ENCODE data around the gene HIVEP3. TPM values are rescaled to one million over a fixed set of nuclear protein-coding genes. Genes with fewer than 3 reads are reported as not detected.

Gene HIVEP3
- total RNA-seq, 1 donor: 1.8 TPM

- H2AFZ ChIP-seq (ENCODE audit: low read length): no peak overlapping the region
- H4K20me1 ChIP-seq (ENCODE audit: insufficient read depth, low read length): peaks cover 31% of the 10 kb centered on the region
Measured at GRCh38 chr1:41537788-41538351, 380.9 kb downstream of the HIVEP3 start.

DNA sequence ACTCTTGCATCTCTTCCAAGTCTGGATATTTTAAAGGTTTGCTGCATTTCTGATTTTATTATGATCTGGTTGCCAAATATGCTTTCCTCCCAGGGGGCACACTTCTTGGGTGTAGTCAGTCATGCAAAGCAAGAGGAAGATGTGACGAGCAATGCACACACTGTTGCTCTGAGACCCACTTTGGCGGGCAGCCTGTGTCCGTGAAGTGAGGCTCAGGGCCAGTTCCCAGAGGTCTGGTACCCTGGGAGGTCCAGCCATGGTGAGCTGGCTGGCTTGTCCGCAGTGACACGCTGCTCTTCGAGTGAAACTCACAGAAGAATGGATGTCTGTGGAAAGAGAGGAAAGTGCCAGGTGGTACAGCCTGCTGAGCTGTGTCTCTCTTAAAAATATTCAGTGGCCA is 381.5 kb downstream of the HIVEP3 start:
- Histone ChIP-seq H2AFZ (ENCODE audit: low read length) (no peak overlapping the region), H3K36me3 (ENCODE audit: insufficient read depth, low read length) (no peaks in the 10 kb centered on the region), H3K4me2 (ENCODE audit: insufficient read depth, low read length) (peak overlapping the region; percentile 71), H3K4me1 (ENCODE audit: insufficient read depth, low read length) (peaks cover 27% of the 10 kb centered on the region), H3K79me2 (ENCODE audit: insufficient read depth, low read length) (no peaks in the 10 kb centered on the region), H3K4me3 (ENCODE audit: insufficient read depth, low read length) (peak overlapping the region; percentile 29), H3K9me3 (ENCODE audit: low read depth, low read length) (no peaks in the 10 kb centered on the region), H3K27ac (ENCODE audit: low read depth, low read length) (peak overlapping the region; percentile 94), H4K20me1 (ENCODE audit: insufficient read depth, low read length) (peaks cover 31% of the 10 kb centered on the region), H3K27me3 (ENCODE audit: insufficient read depth, low read length) (no peaks in the 10 kb centered on the region)
- TF ChIP-seq, protein P1, sequence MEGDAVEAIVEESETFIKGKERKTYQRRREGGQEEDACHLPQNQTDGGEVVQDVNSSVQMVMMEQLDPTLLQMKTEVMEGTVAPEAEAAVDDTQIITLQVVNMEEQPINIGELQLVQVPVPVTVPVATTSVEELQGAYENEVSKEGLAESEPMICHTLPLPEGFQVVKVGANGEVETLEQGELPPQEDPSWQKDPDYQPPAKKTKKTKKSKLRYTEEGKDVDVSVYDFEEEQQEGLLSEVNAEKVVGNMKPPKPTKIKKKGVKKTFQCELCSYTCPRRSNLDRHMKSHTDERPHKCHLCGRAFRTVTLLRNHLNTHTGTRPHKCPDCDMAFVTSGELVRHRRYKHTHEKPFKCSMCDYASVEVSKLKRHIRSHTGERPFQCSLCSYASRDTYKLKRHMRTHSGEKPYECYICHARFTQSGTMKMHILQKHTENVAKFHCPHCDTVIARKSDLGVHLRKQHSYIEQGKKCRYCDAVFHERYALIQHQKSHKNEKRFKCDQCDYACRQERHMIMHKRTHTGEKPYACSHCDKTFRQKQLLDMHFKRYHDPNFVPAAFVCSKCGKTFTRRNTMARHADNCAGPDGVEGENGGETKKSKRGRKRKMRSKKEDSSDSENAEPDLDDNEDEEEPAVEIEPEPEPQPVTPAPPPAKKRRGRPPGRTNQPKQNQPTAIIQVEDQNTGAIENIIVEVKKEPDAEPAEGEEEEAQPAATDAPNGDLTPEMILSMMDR (IDR thresholded peaks at IDR 0.05; ENCODE audit: extremely low read depth, low read depth, low read length): no peak
- peak; percentile 94 for DNase-seq (ENCODE audit: insufficient read length, low spot score, missing footprints)

More at GRCh38 chr1:41537788-41538351, 380.9 kb downstream of the HIVEP3 start:
- Histone ChIP-seq H3K4me1 (ENCODE audit: insufficient read depth, low read length) (peaks cover 27% of the 10 kb centered on the region), H3K79me2 (ENCODE audit: insufficient read depth, low read length) (no peaks in the 10 kb centered on the region), H3K27ac (ENCODE audit: low read depth, low read length) (peak overlapping the region; percentile 94), H3K27me3 (ENCODE audit: insufficient read depth, low read length) (no peaks in the 10 kb centered on the region), H3K9me3 (ENCODE audit: low read depth, low read length) (no peaks in the 10 kb centered on the region), H3K4me2 (ENCODE audit: insufficient read depth, low read length) (peak overlapping the region; percentile 71), H3K4me3 (ENCODE audit: insufficient read depth, low read length) (peak overlapping the region; percentile 29), H3K36me3 (ENCODE audit: insufficient read depth, low read length) (no peaks in the 10 kb centered on the region)
- TF ChIP-seq, protein P1 (IDR thresholded peaks at IDR 0.05; ENCODE audit: extremely low read depth, low read depth, low read length): no peak
- peak; percentile 92 for DNase-seq (ENCODE audit: insufficient read length, low spot score, missing footprints)

DNA sequence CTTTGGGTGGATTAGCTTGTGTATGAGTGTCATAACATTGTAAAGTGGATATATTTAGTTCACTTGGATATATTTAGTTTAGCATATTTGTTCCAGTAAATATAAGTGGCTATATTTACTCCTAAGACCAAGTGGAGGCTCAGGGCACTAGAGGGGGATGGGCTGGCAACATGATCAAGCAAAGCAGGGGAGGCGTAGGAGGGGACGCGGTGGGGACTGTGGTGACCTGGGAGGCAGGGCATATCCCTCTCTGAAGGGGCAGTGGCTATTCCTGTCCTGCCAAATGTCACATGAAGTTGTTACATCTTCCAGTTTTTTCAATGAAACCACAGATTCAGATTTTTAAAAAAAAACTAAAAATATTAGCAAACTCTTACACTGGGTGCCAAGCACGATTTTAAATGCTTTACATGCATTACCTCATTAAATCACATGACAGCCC is 382.3 kb downstream of the HIVEP3 start:
- H3K79me2 ChIP-seq (ENCODE audit: insufficient read depth, low read length): no peaks in the 10 kb centered on the region
- H3K27ac ChIP-seq (ENCODE audit: low read depth, low read length): no peak overlapping the region
- H2AFZ ChIP-seq (ENCODE audit: low read length): no peak overlapping the region
- no peak overlapping the region for H3K4me2 ChIP-seq (ENCODE audit: insufficient read depth, low read length)
- no peaks in the 10 kb centered on the region for H3K9me3 ChIP-seq (ENCODE audit: low read depth, low read length)
- H3K36me3 ChIP-seq (ENCODE audit: insufficient read depth, low read length): no peaks in the 10 kb centered on the region
- TF ChIP-seq, protein P1 (IDR thresholded peaks at IDR 0.05; ENCODE audit: extremely low read depth, low read depth, low read length): no peak
- peaks cover 31% of the 10 kb centered on the region for H4K20me1 ChIP-seq (ENCODE audit: insufficient read depth, low read length)
- H3K27me3 ChIP-seq (ENCODE audit: insufficient read depth, low read length): no peaks in the 10 kb centered on the region
- H3K4me1 ChIP-seq (ENCODE audit: insufficient read depth, low read length): peaks cover 27% of the 10 kb centered on the region
- no peak overlapping the region for H3K4me3 ChIP-seq (ENCODE audit: insufficient read depth, low read length)
- peak; percentile 80 for DNase-seq (ENCODE audit: insufficient read length, low spot score, missing footprints)

DNA sequence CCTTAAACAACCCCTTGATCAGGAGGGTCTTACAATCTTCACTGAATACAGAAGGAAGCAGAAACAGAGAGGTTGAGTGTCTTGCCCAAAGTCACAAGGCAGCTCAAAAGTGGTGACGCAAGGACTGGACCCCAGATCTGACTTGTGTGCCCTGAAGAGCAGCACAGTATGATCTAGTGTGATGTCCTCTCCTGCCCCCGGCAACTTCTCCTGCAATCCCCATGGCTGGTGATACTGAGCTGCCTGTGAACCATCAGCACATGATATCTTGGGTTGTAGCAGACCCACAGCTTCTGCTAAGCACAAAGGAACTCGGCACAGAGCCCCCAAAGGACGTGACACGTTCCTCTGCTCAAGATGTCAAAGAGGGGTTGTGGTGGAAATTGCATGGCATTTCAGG is 383.0 kb downstream of the HIVEP3 start:
- no peak overlapping the region for H3K4me3 ChIP-seq (ENCODE audit: insufficient read depth, low read length)
- H2AFZ ChIP-seq (ENCODE audit: low read length): no peak overlapping the region
- no peak overlapping the region for H3K27ac ChIP-seq (ENCODE audit: low read depth, low read length)
- DNase-seq (ENCODE audit: insufficient read length, low spot score, missing footprints): no peak
- H3K4me2 ChIP-seq (ENCODE audit: insufficient read depth, low read length): no peak overlapping the region
- H3K27me3 ChIP-seq (ENCODE audit: insufficient read depth, low read length): no peaks in the 10 kb centered on the region
- no peaks in the 10 kb centered on the region for H3K36me3 ChIP-seq (ENCODE audit: insufficient read depth, low read length)
- peaks cover 31% of the 10 kb centered on the region for H4K20me1 ChIP-seq (ENCODE audit: insufficient read depth, low read length)
- peaks cover 25% of the 10 kb centered on the region for H3K4me1 ChIP-seq (ENCODE audit: insufficient read depth, low read length)
- TF ChIP-seq, protein P1 (IDR thresholded peaks at IDR 0.05; ENCODE audit: extremely low read depth, low read depth, low read length): no peak
- H3K79me2 ChIP-seq (ENCODE audit: insufficient read depth, low read length): no peaks in the 10 kb centered on the region
- no peaks in the 10 kb centered on the region for H3K9me3 ChIP-seq (ENCODE audit: low read depth, low read length)

Measured in osteoblast (primary cell).